CD4-positive, alpha-beta T cell treated with Interleukin-21 for 1 hour (primary cell): ENCODE measurements around the gene KCNE3.
A peak's percentile ranks its signal among the peaks of the same experiment; 100 is the strongest.

Experiments used
- DNase-seq: peaks from one replicate; pipeline ENCODE4 v3.0.0-alpha.2; 2020

The KCNE3 gene

GRCh38 chr11:74471037-74471436 is 3.7 kb upstream of the KCNE3 start:
- no peak for DNase-seq

DNA sequence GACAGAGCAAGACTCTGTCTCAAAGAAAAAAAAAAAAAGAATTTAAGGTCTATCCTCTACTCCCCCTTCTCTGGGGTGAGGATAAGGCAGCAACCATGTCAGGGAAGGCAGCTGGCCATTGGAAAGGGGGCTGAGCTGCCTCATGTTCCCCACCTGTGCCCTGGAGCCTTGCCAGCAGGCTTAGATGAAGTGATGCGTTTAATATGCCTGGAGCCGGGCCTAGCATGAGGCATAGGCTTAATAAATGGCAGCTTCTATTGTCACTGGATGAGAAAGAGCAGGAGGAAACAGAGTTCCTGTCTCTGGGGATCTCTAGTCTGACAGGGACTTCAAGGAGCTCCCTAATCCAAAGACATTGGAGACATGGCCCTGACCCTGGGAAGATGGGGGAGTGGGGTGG is 3.2 kb upstream of the KCNE3 start:
- no peak for DNase-seq

- DNase-seq = no peak
Measured at GRCh38 chr11:74468936-74469335, 1.6 kb upstream of the KCNE3 start.

GRCh38 chr11:74468521-74468920 is 1.2 kb upstream of the KCNE3 start:
- no peak for DNase-seq

DNA sequence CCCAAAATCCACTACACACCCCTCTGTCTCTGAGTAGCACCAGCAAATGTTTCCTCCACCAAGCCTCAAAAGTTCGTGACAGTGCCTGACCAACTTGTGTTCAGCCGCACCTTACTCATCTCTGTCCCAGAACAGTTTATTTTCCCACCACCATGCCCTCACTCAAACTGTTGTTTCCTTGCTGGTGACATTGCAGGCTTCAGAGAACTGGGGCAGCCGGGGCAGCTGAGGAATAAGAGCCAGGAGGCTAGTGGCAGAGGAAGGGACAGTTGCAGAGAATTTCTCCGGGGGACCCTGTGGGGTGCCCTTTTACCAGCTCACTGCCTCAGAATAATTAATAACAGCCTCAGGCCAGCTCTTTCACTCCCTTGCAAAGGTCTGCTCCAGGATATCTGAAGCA is 709 bp upstream of the KCNE3 start:
- DNase-seq = no peak

DNA sequence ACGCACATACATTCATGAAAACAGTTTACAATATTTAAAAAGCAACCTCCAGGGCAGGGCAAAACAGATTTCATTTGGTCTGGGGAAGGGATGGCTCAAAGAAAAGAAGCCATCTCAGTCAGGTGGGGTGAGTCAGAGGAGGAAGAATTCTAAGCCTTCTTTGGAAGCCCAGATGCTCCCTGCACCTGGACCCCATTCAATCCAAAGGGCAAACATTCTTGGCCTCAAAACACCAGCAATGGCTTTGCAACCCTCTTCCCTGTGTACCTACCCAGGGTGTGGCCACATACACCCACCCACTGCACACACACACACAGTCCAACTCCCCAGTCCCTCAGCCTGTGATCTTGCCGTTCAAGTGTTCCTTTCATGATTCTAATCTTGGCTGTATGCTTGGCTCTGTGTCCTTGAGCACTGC is 2.0 kb downstream of the KCNE3 start:
- no peak for DNase-seq

GRCh38 chr11:74464746-74465145 is 2.6 kb downstream of the KCNE3 start:
- DNase-seq = no peak

GRCh38 chr11:74463216-74463615 is 4.1 kb downstream of the KCNE3 start:
- DNase-seq = no peak

DNA sequence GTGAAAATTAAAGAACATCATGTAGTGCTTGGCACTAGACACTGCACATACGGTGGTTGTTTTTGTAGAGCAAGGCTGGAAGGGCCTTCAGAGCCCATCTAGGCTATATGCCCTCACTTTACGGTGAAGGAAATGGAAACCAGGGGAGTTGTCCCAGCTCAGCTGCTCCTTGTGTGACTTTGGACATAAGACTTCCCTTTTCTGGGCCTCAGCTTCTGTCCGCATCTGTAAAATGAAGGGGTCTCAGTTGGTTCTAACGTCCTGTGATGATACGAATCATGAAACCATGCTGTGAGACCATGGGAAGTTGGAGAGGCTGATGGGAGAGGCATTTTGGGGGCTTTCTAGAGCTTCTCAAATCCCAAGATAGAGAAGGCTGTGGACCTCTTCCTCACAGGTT is 4.7 kb downstream of the KCNE3 start:
- no peak for DNase-seq

- peak; percentile 10 for DNase-seq
Measured at GRCh38 chr11:74462009-74462408, 5.3 kb downstream of the KCNE3 start.

GRCh38 chr11:74460481-74461154 is 6.7 kb downstream of the KCNE3 start:
- no peak for DNase-seq

DNA sequence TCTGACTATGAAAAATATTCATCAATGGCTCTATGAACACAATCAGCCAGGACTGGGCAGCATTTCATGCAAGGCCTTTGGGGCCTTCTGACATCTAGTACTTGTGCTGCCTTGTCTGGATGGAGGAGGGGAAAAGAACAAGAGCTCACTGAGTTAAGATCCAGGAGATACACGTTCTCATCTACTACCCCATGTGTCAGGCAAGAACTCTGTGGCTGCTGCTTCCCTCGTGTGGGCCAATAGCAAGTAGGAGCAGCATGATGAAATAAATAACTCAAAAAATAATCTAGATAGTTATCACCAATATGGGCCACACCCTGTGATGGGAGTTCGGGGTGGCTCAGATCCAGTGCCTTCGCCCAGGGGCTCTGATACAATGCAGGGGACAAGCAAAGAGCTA is 7.3 kb downstream of the KCNE3 start:
- no peak for DNase-seq

DNA sequence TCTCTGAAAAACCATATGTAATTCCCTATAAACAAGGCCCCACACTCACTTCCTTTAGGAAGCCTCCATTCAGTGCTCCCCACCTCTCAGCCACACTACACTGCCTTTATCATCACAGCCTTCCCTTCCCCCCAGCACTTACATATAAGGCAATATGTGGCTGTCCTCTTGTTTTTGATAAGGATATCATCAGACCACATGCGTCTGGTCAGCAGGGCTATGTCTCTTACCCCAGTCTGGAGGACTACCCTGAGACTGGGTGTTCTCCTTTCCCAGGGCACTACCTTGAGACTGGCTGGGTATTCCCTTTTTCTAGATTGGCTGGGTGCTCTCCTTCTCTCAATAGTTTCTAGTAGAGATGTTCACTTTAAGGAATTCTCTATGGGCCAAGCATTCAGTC is 7.8 kb downstream of the KCNE3 start:
- DNase-seq = no peak

- DNase-seq = no peak
Measured at GRCh38 chr11:74457356-74457755, 10.0 kb downstream of the KCNE3 start.

DNA sequence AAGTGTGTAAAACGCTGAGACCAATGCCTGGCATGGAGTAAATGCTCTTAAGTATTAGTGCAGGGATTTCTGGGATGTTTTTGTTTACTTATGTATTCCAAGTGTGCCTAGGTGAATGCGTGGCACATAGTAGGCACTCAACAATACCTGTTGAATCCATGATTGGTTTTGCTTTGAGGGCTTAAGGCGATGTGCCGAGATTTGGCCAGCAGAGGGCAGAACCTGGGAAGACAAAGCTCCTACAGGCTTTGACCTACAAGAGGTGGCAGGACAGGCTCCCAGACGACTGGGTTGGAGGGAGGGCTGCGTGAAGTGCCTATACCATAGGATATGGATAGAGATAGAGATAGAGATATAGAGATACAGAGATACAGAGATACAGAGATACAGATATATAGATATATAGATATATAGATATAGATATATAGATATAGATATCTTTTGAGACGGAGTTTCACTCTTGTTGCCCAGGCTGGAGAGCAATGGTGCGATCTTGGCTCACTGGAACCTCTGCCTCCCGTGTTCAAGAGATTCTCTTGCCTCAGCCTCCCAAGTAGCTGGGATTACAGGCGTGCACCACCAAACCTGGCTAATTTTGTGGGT is 13.9 kb downstream of the KCNE3 start:
- peak; percentile 59 for DNase-seq

GRCh38 chr11:74452366-74452765 is 15.0 kb downstream of the KCNE3 start:
- no peak for DNase-seq

DNA sequence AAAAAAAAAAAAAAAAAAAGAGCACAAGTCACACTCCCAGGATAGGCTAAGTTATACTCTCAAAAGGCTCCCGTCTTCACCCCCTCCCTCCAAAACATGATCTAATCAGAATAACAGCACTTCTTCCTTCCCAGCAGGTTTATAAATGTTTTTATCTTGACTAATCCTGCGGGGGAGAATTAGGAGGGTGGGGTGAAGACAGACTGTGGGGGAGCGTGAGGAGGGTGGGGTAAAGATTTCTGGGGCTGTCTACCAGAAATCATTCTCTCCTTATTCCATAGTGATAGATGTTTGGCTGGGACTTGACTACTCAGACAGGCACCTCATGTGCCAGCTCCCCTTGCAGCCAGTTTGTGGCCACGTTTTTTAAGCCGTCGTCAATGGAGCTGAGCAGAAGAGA is 17.0 kb downstream of the KCNE3 start:
- DNase-seq = no peak

DNA sequence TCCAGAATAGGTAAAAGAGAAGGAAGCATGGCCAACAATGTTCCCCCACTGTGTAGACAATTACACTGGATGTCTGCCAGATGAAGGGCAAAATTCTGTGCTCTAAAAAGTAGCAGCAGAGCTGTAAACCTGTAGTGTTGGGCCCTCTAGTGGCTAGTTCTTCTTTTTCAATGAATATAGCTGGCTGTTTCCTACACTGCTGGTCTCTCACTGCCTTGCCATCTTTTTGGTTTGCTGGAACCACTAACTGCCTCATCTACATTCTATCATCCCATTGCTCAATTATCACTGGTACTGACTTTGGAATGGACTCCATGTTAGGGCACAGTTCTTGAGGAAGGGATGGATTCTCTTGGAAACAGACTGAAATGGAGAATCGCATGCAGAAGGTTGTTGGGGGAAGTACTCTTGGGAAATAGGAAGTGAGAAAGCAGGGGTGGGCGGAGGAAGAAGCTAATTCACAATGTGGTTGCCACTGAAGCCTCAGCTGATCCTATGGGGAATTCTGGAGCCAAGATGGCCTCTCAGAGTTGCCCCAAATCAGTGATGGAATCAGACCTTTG is 17.9 kb downstream of the KCNE3 start:
- DNase-seq = peak; percentile 75

DNA sequence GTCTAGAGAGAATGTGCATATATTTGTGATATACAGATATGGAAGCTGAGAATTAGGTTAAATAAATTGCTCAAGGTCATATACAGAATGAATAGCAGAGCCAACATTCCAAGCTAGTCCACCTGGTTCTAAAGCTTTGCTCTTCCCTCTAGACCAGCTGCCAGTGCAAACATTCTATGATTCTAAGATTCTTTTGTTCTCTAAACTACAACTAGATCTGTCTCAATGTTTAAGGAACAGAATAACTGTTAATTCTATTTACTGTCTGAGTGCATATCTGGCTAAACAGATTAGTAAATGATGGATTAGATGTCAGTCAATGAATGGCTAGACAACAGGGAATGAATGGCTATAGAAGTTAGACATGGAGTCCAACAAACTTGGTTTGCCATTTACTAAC is 19.6 kb downstream of the KCNE3 start:
- DNase-seq = no peak

DNA sequence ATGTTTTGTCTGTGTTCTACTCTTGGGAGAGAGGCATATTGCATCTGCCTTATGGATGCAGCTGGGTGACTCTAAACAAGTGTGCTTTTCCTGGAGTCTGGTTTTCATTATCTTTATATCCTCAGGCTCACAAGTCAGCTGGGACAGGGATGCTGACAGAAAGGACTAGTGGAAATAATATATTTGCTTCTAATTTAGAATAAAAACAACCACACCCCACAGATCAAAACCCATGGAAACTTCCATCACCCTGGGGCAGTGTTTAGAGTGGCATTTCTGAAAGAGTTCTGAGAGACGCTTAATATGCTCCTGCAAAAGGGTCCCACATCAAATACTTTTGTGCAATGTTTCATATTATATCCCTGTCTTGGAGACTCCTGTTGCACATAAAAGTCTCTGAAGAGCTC is 20.8 kb downstream of the KCNE3 start:
- no peak for DNase-seq

DNA sequence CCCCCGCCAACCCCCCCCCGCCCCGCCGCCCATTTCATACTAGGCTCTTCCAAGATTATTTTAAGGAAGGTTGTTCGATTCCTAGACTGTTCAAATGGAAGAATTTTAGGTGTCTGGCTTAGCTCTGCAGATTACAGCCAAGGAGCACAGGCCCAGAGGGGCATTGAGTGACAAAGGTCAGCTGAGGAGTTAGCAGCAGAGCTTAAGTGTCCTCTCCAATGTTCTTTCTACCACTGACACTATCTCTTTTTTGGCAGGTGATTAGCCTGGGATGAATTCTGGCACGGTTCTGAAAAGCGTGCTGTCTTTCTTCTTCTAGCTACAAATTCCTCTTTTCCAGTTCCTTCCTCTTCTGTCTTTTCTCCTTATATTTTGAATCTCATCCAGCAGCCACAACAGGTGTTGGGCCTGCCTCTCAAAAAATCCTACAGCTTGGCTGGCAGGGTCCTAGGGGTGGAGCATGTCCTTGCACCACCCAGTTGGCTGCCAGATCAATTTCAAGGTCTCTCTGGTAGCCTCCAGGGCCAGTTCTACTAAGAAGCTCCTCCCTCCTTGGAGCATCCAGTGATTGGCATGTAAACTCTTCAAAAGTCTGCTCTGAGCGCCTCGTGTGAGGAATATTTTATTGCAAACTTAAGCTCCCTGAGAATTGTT is 23.0 kb downstream of the KCNE3 start:
- DNase-seq = no peak

- DNase-seq = no peak
Measured at GRCh38 chr11:74443071-74443864, 24.1 kb downstream of the KCNE3 start.

- DNase-seq = no peak
Measured at GRCh38 chr11:74442636-74443035, 24.7 kb downstream of the KCNE3 start.
